WTC11 (cell line): ENCODE data around the gene CADM2.

Experiments
- ATF3 ChIP-seq: sonication (generic); formaldehyde crosslinking; conservative IDR thresholded peaks from 2 replicates; pipeline ENCODE4 v1.8.1; 2022; ENCODE audit warnings: mild to moderate bottlenecking, missing genetic modification reagents
- FOXP1 ChIP-seq: sonication (generic); formaldehyde crosslinking; IDR thresholded peaks from 2 replicates; pipeline ENCODE4 v1.8.0; 2022; ENCODE audit warnings: missing genetic modification reagents, mild to moderate bottlenecking, moderate library complexity, borderline replicate concordance
- FOXP4 ChIP-seq: sonication (generic); formaldehyde crosslinking; IDR thresholded peaks from 2 replicates; pipeline ENCODE4 v1.8.0; 2022; ENCODE audit warnings: mild to moderate bottlenecking, missing genetic modification reagents
- HMGXB4 ChIP-seq: sonication (generic); formaldehyde crosslinking; IDR thresholded peaks from 2 replicates; pipeline ENCODE4 v1.8.1; 2023; ENCODE audit warnings: mild to moderate bottlenecking, moderate library complexity, missing genetic modification reagents
- JUN ChIP-seq: sonication (generic); formaldehyde crosslinking; IDR thresholded peaks from 2 replicates; pipeline ENCODE4 v1.8.0; 2023; ENCODE audit warnings: mild to moderate bottlenecking, missing genetic modification reagents
- MYBL2 ChIP-seq: sonication (generic); formaldehyde crosslinking; IDR thresholded peaks from 2 replicates; pipeline ENCODE4 v1.8.1; 2023; ENCODE audit warnings: mild to moderate bottlenecking, moderate library complexity, missing genetic modification reagents
- SMAD4 ChIP-seq: sonication (generic); formaldehyde crosslinking; IDR thresholded peaks from 2 replicates; pipeline ENCODE4 v1.8.0; 2022; ENCODE audit warnings: mild to moderate bottlenecking, missing genetic modification reagents
- TCF7 ChIP-seq: sonication (generic); formaldehyde crosslinking; IDR thresholded peaks from 2 replicates; pipeline ENCODE4 v1.8.0; 2022; ENCODE audit warnings: mild to moderate bottlenecking, low read depth, missing genetic modification reagents, moderate library complexity
- USF1 ChIP-seq: sonication (generic); formaldehyde crosslinking; IDR thresholded peaks from 2 replicates; pipeline ENCODE4 v1.8.0; 2022; ENCODE audit warnings: mild to moderate bottlenecking, missing genetic modification reagents
- TF ChIP-seq, protein P1 (sequence below): sonication (generic); formaldehyde crosslinking; IDR thresholded peaks from 2 replicates; pipeline ENCODE4 v1.8.1; 2023; ENCODE audit warnings: mild to moderate bottlenecking, missing genetic modification reagents
- TF ChIP-seq, protein P2 (sequence below): fragments of 200-600 bp; IDR thresholded peaks from 2 replicates; pipeline ENCODE4 v1.8.0; 2022; ENCODE audit warnings: antibody characterized with exemption

DNA sequence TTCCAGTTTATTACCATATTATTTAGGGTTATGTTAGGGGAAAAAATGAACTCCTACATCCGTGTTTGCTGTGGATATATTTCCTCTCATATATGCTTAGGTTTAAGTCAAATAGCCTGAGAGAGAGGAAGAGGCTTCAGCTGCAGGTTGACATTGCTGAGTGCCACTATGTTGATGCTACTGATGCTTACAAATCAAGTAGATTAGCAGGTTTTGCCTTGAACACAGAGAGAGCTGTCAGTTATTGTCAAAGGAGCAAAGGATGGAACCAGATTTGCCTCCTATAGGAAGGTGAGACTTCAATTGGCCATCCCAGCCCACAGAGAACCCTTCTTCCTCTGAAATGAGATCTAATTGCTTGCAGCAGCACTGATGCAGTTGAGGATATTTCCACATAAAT, 339.2 kb downstream of the CADM2 start:
- TF ChIP-seq, protein P1, sequence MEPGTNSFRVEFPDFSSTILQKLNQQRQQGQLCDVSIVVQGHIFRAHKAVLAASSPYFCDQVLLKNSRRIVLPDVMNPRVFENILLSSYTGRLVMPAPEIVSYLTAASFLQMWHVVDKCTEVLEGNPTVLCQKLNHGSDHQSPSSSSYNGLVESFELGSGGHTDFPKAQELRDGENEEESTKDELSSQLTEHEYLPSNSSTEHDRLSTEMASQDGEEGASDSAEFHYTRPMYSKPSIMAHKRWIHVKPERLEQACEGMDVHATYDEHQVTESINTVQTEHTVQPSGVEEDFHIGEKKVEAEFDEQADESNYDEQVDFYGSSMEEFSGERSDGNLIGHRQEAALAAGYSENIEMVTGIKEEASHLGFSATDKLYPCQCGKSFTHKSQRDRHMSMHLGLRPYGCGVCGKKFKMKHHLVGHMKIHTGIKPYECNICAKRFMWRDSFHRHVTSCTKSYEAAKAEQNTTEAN (CRISPR knock-in tag) = no peak
- TF ChIP-seq, protein P2, sequence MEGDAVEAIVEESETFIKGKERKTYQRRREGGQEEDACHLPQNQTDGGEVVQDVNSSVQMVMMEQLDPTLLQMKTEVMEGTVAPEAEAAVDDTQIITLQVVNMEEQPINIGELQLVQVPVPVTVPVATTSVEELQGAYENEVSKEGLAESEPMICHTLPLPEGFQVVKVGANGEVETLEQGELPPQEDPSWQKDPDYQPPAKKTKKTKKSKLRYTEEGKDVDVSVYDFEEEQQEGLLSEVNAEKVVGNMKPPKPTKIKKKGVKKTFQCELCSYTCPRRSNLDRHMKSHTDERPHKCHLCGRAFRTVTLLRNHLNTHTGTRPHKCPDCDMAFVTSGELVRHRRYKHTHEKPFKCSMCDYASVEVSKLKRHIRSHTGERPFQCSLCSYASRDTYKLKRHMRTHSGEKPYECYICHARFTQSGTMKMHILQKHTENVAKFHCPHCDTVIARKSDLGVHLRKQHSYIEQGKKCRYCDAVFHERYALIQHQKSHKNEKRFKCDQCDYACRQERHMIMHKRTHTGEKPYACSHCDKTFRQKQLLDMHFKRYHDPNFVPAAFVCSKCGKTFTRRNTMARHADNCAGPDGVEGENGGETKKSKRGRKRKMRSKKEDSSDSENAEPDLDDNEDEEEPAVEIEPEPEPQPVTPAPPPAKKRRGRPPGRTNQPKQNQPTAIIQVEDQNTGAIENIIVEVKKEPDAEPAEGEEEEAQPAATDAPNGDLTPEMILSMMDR = no peak
- TF ChIP-seq MYBL2 (no peak), SMAD4 (CRISPR knock-in tag) (no peak), USF1 (no peak), TCF7 (no peak), JUN (CRISPR knock-in tag) (no peak), FOXP1 (CRISPR knock-in tag) (no peak), FOXP4 (no peak), HMGXB4 (no peak), ATF3 (no peak)
